ENCODE results near the gene DIP2A. TPM values are rescaled to one million over a fixed set of nuclear protein-coding genes. Genes with fewer than 3 reads are reported as not detected.

The DIP2A gene
- total RNA-seq, 2 donors from 2014 or later: 44.2 to 82.2 TPM

DNA sequence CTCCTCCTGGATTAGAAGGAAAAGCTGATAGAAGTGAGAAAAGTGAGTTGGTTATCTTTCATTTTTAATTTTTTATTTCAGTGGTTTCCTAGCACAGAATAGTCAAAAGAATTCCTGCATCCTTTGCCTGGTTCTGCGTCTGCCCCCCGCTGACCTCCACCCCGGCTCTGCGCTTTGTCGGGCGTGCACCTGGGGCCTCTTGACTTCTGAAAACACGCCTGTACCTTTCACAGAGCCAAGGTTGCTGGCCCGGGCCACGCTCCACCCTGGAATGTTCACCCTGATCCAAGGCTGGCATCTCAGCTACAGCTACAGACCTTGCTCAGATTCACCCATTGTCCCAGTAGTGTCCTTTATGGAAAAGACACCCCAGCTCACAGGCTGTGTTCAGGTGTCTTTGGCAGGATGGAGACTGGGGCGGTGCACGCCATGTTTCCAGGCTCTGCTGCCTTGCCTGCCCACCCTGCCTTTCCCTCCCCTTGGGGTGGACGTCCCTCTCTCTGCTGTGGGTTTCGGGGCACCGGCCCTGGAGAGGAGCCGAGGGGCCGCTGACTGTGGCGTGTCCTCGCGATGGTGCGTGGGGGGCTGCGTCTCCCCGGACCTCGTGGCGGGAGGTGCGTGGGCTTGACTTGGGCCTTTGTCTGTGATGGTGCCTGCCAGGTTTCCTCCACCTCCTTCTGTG lies 40.3 kb upstream of the DIP2A start:
- Histone ChIP-seq H3K36me3 (no peaks in the 10 kb centered on the region), H3K4me3 (no peak overlapping the region), H3K9me3 (no peaks in the 10 kb centered on the region), H3K4me1 (replicated peaks) (no peaks in the 10 kb centered on the region), H3K27ac (no peak overlapping the region), H3K27me3 (replicated peaks; ENCODE audit: insufficient read depth) (no peaks in the 10 kb centered on the region)
- 93% methylated on average over 25 of the region's 25 CpGs for WGBS
- intact Hi-C loops (cut with DNase I): no loop called here
- no peak for DNase-seq (ENCODE audit: low spot score)
- TF ChIP-seq POLR2A (IDR thresholded peaks at IDR 0.05) (no peak), POLR2AphosphoS5 (IDR thresholded peaks at IDR 0.05) (no peak), CTCF (IDR thresholded peaks at IDR 0.05) (no peak)

- Histone ChIP-seq H3K27ac (no peak overlapping the region), H3K9me3 (no peaks in the 10 kb centered on the region), H3K36me3 (no peaks in the 10 kb centered on the region), H3K27me3 (replicated peaks; ENCODE audit: insufficient read depth) (no peaks in the 10 kb centered on the region), H3K4me1 (replicated peaks) (no peaks in the 10 kb centered on the region), H3K4me3 (no peak overlapping the region)
- intact Hi-C loops (cut with DNase I): no loop called here
- TF ChIP-seq POLR2A (IDR thresholded peaks at IDR 0.05) (no peak), POLR2AphosphoS5 (IDR thresholded peaks at IDR 0.05) (no peak), CTCF (IDR thresholded peaks at IDR 0.05) (no peak)
- DNase-seq (ENCODE audit: low spot score): no peak
- 93% methylated on average over 16 of the region's 16 CpGs for WGBS
These were observed 38.2 kb upstream of the DIP2A start for GRCh38 chr21:46420241-46421190.

- H3K4me1 ChIP-seq (replicated peaks): no peaks in the 10 kb centered on the region
- DNase-seq (ENCODE audit: low spot score): no peak
- no peaks in the 10 kb centered on the region for H3K9me3 ChIP-seq
- intact Hi-C loops (cut with DNase I): no loop called here
- WGBS: 92% methylated on average over 22 of the region's 23 CpGs
- no peak overlapping the region for H3K27ac ChIP-seq
- no peaks in the 10 kb centered on the region for H3K27me3 ChIP-seq (replicated peaks; ENCODE audit: insufficient read depth)
- no peak overlapping the region for H3K4me3 ChIP-seq
- H3K36me3 ChIP-seq: no peaks in the 10 kb centered on the region
- TF ChIP-seq POLR2AphosphoS5 (IDR thresholded peaks at IDR 0.05): no peak
These were observed 37.4 kb upstream of the DIP2A start for GRCh38 chr21:46421191-46421750.

DNA sequence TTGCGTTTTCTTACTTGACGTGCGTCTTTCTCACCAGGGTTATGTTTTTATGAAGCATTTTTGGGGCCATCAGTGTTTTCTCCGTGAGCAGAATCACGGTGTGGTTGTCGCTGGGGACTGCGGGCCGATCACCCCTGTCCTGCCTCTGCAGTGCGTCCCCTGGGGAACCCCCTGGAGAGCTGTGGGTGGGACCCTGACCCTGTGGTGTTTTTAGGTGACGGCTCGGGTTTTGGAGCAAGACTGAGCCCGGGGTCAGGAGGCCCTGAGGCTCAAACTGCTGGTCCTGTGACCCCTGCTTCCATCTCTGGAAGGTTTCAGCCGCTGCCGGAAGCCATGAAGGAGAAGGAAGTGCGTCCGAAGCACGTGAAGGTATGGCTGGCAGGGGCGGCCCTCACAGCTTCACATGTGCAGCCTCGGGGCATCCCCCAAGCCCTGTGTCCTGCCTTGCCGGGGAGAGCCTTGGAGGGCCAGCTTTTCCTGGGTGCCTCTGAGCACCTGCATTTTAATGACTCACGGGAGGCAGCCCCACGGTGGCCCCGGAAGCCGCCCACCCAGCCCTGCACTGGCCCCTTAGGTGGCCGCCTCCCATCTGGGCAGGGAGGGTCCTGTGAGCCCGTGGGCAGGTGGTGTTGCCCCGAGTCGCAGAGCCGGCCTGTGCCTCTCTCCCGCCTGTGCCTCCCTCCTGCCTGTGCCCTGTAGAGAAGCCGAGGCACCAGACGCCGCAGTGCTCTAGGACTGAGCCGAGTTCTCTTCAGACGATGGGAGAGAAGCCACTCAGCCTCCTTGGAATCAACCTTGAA lies 36.7 kb upstream of the DIP2A start:
- WGBS: 96% methylated on average over 27 of the region's 35 CpGs
- intact Hi-C loops (cut with DNase I): no loop called here
- H3K4me1 ChIP-seq (replicated peaks): no peaks in the 10 kb centered on the region
- H3K9me3 ChIP-seq: no peaks in the 10 kb centered on the region
- no peak for DNase-seq (ENCODE audit: low spot score)
- no peak overlapping the region for H3K4me3 ChIP-seq
- TF ChIP-seq POLR2A (IDR thresholded peaks at IDR 0.05): no peak
- TF ChIP-seq CTCF (IDR thresholded peaks at IDR 0.05): no peak
- TF ChIP-seq POLR2AphosphoS5 (IDR thresholded peaks at IDR 0.05): no peak
- no peak overlapping the region for H3K27ac ChIP-seq
- H3K36me3 ChIP-seq: no peaks in the 10 kb centered on the region
- H3K27me3 ChIP-seq (replicated peaks; ENCODE audit: insufficient read depth): no peaks in the 10 kb centered on the region
